SW480 (cell line): ENCODE data around the gene EMX2.
A peak's percentile ranks its signal among the peaks of the same experiment; 100 is the strongest.

Source experiments
- DNase-seq: peaks from one replicate; pipeline ENCODE4 v3.0.0-alpha.2; 2016; ENCODE audit warnings: low spot score

The EMX2 gene

GRCh38 chr10:117544711-117545140, 2.2 kb downstream of the EMX2 start:
- DNase-seq, result no peak

- no peak for DNase-seq
Observed at GRCh38 chr10:117545141-117546019, 2.8 kb downstream of the EMX2 start.

- no peak for DNase-seq
Observed at GRCh38 chr10:117546020-117546580, 3.6 kb downstream of the EMX2 start.

- DNase-seq, result no peak
Observed at GRCh38 chr10:117546581-117547015, 4.1 kb downstream of the EMX2 start.

- DNase-seq, result no peak
Observed at GRCh38 chr10:117547016-117547715, 4.6 kb downstream of the EMX2 start.

- DNase-seq, result no peak
Observed at GRCh38 chr10:117547716-117548668, 5.4 kb downstream of the EMX2 start.

- DNase-seq, result no peak
Observed at GRCh38 chr10:117549100-117549585, 6.6 kb downstream of the EMX2 start.

- DNase-seq, result no peak
Observed at GRCh38 chr10:117550076-117550475, 7.5 kb downstream of the EMX2 start.

- no peak for DNase-seq
Observed at GRCh38 chr10:117550599-117551329, 8.2 kb downstream of the EMX2 start.

- DNase-seq, result no peak
Observed at GRCh38 chr10:117551330-117552155, 9.0 kb downstream of the EMX2 start.

- no peak for DNase-seq
Observed at GRCh38 chr10:117552156-117552631, 9.6 kb downstream of the EMX2 start.

- DNase-seq, result no peak
Observed at GRCh38 chr10:117552701-117553141, 10.2 kb downstream of the EMX2 start.

- peak; percentile 30 for DNase-seq
Observed at GRCh38 chr10:117553142-117553814, 10.7 kb downstream of the EMX2 start.

- no peak for DNase-seq
Observed at GRCh38 chr10:117553815-117554172, 11.2 kb downstream of the EMX2 start.

- no peak for DNase-seq
Observed at GRCh38 chr10:117554241-117554814, 11.8 kb downstream of the EMX2 start.

GRCh38 chr10:117555017-117555416, 12.5 kb downstream of the EMX2 start:
- no peak for DNase-seq

- no peak for DNase-seq
Observed at GRCh38 chr10:117555863-117556262, 13.3 kb downstream of the EMX2 start.

GRCh38 chr10:117556356-117556755, 13.8 kb downstream of the EMX2 start:
- DNase-seq, result no peak

- no peak for DNase-seq
Observed at GRCh38 chr10:117559712-117560111, 17.2 kb downstream of the EMX2 start.
